ENCODE results near the gene SLC7A6. TPM values are rescaled to one million over a fixed set of nuclear protein-coding genes. Genes with fewer than 3 reads are reported as not detected.

The SLC7A6 gene
- total and polyA plus RNA-seq, 2 of the 13 experiments (the other 11 are each of a cell fraction or from before 2014, with no cell fraction given) = 35.8 to 70.8 TPM

GRCh38 chr16:68237243-68238028 lies 26.9 kb upstream of the SLC7A6 start (continued):
- TF ChIP-seq ZFP82 (CRISPR knock-in tag; IDR thresholded peaks at IDR 0.05; ENCODE audit: borderline replicate concordance) (no peak; the same call in 1 of the 2 replicates), GPN1 (CRISPR knock-in tag; IDR thresholded peaks at IDR 0.05; ENCODE audit: borderline replicate concordance) (no peak; the same call in 1 of the 2 replicates), SMC3 (IDR thresholded peaks at IDR 0.05; ENCODE audit: low read length) (no peak), PRPF4 (IDR thresholded peaks at IDR 0.05; ENCODE audit: low read depth, low read length, poor library complexity, severe bottlenecking) (no peak), NR2C2 (CRISPR knock-in tag; IDR thresholded peaks at IDR 0.05; ENCODE audit: borderline replicate concordance) (peak; percentile 82), CHD4 (IDR thresholded peaks at IDR 0.05; ENCODE audit: borderline replicate concordance, low read length) (peak; percentile 41; the same call in 1 of the 2 replicates), ZNF234 (CRISPR knock-in tag; conservative IDR thresholded peaks at IDR 0.05) (no peak), ZNF597 (CRISPR knock-in tag; IDR thresholded peaks at IDR 0.05) (no peak), ZGPAT (CRISPR knock-in tag; IDR thresholded peaks at IDR 0.05) (peak; percentile 94), ZNF644 (CRISPR knock-in tag; IDR thresholded peaks at IDR 0.05; ENCODE audit: low read depth) (peak; percentile 5; the same call in 1 of the 2 replicates), ATM (IDR thresholded peaks at IDR 0.05; ENCODE audit: borderline replicate concordance) (no peak), LCORL (IDR thresholded peaks at IDR 0.05) (no peak), LCORL (CRISPR knock-in tag; IDR thresholded peaks at IDR 0.05) (peak; percentile 97), SOX6 (IDR thresholded peaks at IDR 0.05) (no peak), SOX6 (CRISPR knock-in tag; IDR thresholded peaks at IDR 0.05) (peak; percentile 92), KLF16 (CRISPR knock-in tag; IDR thresholded peaks at IDR 0.05) (peak in 1 of 2 experiments; percentile 83; a peak in 1 of 4 replicates), ZHX2 (IDR thresholded peaks at IDR 0.05; ENCODE audit: low read depth) (no peak), ZHX2 (CRISPR knock-in tag; IDR thresholded peaks at IDR 0.05; ENCODE audit: borderline replicate concordance) (no peak), PHF5A (CRISPR knock-in tag; IDR thresholded peaks at IDR 0.05; ENCODE audit: low read depth, unreplicated experiment) (peak; percentile 68), KLF9 (CRISPR knock-in tag; IDR thresholded peaks at IDR 0.05; ENCODE audit: low read depth) (no peak), ZMYM4 (CRISPR knock-in tag; IDR thresholded peaks at IDR 0.05) (peak; percentile 88; the same call in 1 of the 2 replicates), ZBTB3 (CRISPR knock-in tag; IDR thresholded peaks at IDR 0.05; ENCODE audit: borderline replicate concordance, low read depth) (0 out of 2 replicates have a peak, but pooled peaks have one; percentile 24)
